ENCODE measurements around the gene COA5.

Gene COA5

GRCh38 chr2:98559581-98559980 lies 48.7 kb downstream of the COA5 start:
- TF ChIP-seq GATA2 (IDR thresholded peaks at IDR 0.05; ENCODE audit: low read depth, low read length): no peak
- no peak for TF ChIP-seq GATA3 (IDR thresholded peaks at IDR 0.05; ENCODE audit: low read depth, low read length)

DNA sequence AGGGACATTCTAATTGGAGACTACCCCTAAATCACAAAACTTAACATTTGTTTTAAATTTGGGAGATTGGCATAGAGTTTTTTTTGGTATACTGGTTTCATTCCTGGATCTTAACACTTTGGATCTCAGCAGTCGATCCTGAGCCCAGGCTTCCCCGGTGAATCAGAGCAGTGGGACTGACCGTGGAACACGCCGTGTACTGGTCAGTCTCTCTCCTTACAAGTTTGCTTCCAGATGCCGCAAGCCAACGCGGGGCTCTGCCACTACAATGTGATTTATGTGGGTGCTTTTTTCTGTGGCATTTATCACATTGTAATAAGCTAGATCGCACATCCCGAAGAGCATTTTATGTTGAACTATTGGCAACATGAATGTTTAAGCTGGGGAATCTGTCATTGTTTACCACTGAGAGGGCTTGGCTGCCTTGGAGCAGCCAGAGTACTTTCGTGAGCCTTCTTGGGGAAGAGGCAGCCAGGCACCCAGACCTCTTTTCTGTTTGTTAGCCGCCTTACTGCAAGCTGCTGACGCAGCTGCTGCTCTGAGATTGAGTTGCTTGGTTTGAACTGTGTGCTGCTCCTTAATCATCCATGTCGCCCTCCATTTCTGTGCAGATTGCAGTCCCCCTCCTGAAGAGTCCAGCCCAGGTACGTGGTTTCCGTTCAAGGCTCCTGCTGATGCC lies 49.3 kb downstream of the COA5 start:
- no peak for TF ChIP-seq GATA3 (IDR thresholded peaks at IDR 0.05; ENCODE audit: low read depth, low read length)
- TF ChIP-seq GATA2 (IDR thresholded peaks at IDR 0.05; ENCODE audit: low read depth, low read length): no peak

DNA sequence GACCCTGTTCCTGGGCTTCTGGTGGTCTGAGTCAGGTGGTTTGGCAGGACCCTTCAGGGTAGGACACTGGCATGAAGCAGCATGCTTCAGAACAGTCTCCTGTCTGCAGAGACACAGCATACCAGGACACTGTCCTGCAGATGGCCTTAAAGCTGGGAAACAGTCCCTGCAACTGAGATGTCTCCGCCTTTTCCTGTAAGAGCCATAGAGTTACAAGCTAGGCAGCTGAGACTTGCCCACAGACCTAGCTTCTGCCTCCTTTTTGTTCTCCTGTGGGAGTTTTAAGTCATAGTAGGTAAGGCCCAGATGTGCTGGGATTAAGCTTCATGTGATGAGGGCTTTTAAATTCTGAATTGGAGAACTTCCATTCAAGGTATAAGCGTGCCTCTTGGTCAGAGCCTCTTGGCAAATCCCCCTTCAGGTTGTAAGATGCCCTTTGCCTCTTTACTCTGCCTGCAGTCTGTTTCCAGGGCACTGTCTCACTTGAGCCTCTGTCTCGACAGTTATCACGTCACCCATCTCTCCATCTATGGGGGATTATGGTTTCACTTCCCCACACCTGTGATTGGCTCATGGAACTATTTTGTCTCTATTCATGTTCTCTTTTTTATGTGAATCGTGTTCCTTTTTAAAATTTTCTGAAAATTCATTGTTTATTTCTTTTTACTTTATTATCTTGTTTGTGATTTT lies 51.8 kb downstream of the COA5 start:
- TF ChIP-seq GATA3 (IDR thresholded peaks at IDR 0.05; ENCODE audit: low read depth, low read length) (no peak), GATA2 (IDR thresholded peaks at IDR 0.05; ENCODE audit: low read depth, low read length) (no peak)

- TF ChIP-seq GATA3 (IDR thresholded peaks at IDR 0.05; ENCODE audit: low read depth, low read length) (no peak), GATA2 (IDR thresholded peaks at IDR 0.05; ENCODE audit: low read depth, low read length) (no peak)
These were observed 52.6 kb downstream of the COA5 start for GRCh38 chr2:98555696-98556095.

- TF ChIP-seq GATA3 (IDR thresholded peaks at IDR 0.05; ENCODE audit: low read depth, low read length) (no peak), GATA2 (IDR thresholded peaks at IDR 0.05; ENCODE audit: low read depth, low read length) (no peak)
These were observed 54.0 kb downstream of the COA5 start for GRCh38 chr2:98554116-98554861.

DNA sequence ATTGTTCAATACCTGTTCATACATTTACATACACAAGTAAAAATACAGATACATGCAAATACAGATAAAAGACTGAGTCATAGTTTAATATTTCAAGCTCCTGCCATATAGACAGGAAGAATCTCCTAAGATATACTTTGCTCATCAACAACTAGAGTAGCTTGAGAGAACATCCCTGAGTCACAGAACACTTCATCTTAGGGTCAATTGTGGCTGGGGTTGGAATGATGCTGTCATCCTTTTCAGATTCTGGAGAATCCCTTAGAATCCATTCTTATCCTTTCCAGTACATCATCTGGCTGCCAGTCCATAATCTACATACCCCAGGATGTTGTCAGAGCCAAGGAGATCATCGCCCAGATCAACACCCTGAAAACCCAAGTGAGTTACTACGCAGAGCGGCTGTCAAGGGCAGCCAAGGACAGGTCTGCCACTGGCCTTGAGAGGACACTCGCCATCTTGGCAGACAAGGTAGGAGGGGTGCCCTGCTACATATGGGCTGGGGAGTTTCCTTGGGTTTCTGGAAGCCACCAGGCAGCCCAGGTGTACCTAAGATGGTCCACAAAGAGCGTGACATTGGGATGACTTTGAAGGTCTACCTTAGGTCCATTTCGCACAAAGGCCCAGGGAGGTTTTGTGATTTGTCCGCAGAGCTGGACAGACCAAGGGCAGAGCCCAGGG lies 55.7 kb downstream of the COA5 start:
- no peak for TF ChIP-seq GATA3 (IDR thresholded peaks at IDR 0.05; ENCODE audit: low read depth, low read length)
- no peak for TF ChIP-seq GATA2 (IDR thresholded peaks at IDR 0.05; ENCODE audit: low read depth, low read length)

DNA sequence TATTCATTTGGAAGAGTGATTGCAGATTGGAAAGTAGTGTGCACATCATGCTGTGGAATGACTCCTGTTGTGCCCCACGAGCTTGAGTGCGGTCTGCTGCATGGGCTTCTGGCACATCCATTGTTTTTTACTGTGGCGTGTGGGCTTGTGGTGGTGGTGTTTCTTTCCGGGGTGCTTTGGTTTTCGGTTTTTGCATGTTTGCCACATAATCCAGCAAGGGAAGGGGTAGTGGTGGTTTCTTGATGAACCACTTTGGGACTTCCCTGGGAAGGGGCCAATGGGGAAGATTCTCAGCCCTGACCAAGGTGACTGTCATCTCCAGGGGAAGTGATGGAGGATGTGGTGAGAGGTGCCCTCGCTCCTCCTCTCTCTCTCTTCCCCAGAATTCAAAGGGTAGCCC lies 57.0 kb downstream of the COA5 start:
- no peak for TF ChIP-seq GATA3 (IDR thresholded peaks at IDR 0.05; ENCODE audit: low read depth, low read length)

- TF ChIP-seq GATA2 (IDR thresholded peaks at IDR 0.05; ENCODE audit: low read depth, low read length) (no peak), GATA3 (IDR thresholded peaks at IDR 0.05; ENCODE audit: low read depth, low read length) (no peak)
These were observed 58.1 kb downstream of the COA5 start for GRCh38 chr2:98550165-98550564.
